Measurements from ENCODE around the gene C19orf47.

- TF ChIP-seq POLR2AphosphoS5 (IDR thresholded peaks at IDR 0.05) (no peak), CTCF (IDR thresholded peaks at IDR 0.05) (no peak)
Measured at GRCh38 chr19:40335855-40336600, 12.2 kb downstream of the C19orf47 start.
